CD4-positive, CD25-positive, alpha-beta regulatory T cell (primary cell): ENCODE data around the gene NTRK1. TPM values are rescaled to one million over a fixed set of nuclear protein-coding genes. Genes with fewer than 3 reads are reported as not detected.

Experiments used
- ATAC-seq, 2 donors: fragments of 150-1000 bp; cut with Tn5 transposase; one replicate each; pipeline ENCODE4 v1.10.0; 2021; ENCODE audit warnings: low read depth in 2 of 2, moderate number of reproducible peaks in 2 of 2, moderate library complexity in 1 of 2
- DNase-seq, 3 donors: peaks; one replicate each; pipeline versions ENCODE4 v3.0.0 to v3.0.0-alpha.2; 2012 to 2022; ENCODE audit warnings: mixed read lengths in 1 of 3
- H3K27ac ChIP-seq: one replicate; pipeline ENCODE4 v1.7.0; 2013; ENCODE audit warnings: mild to moderate bottlenecking, low read length; ENCODE audit not compliant: insufficient read depth, poor library complexity, severe bottlenecking
- H3K27me3 ChIP-seq: one replicate; pipeline ENCODE4 v1.7.0; 2013; ENCODE audit warnings: low read length; ENCODE audit not compliant: control insufficient read depth, insufficient read depth
- H3K36me3 ChIP-seq: one replicate; pipeline ENCODE4 v1.7.0; 2013; ENCODE audit warnings: mild to moderate bottlenecking, low read length, moderate library complexity; ENCODE audit not compliant: control insufficient read depth, insufficient read depth
- H3K4me1 ChIP-seq: 2 replicates; pipeline ENCODE4 v1.7.0; 2013; ENCODE audit warnings: mild to moderate bottlenecking, low read length; ENCODE audit not compliant: insufficient read depth, control insufficient read depth, poor library complexity, severe bottlenecking
- H3K4me3 ChIP-seq: one replicate; pipeline ENCODE4 v1.7.0; 2013; ENCODE audit warnings: low read depth, mild to moderate bottlenecking, low read length, moderate library complexity
- H3K9me3 ChIP-seq, 2 experiments: 1 replicate in 1 of 2; 2 replicates in 1 of 2; pipeline ENCODE4 v1.7.0; 2013; ENCODE audit warnings: low read length in 2 of 2, mild to moderate bottlenecking in 1 of 2, moderate library complexity in 1 of 2; ENCODE audit not compliant: control insufficient read depth in 2 of 2
- H3K27ac Mint-ChIP-seq, 3 donors: one replicate each; pipeline ENCODE4 v1.8.0; 2020 to 2022; ENCODE audit warnings: mild to moderate bottlenecking in 3 of 3, mixed read lengths in 3 of 3, moderate library complexity in 2 of 3
- H3K27me3 Mint-ChIP-seq: one replicate; pipeline ENCODE4 v1.8.0; 2022; ENCODE audit warnings: mild to moderate bottlenecking, mixed read lengths
- H3K36me3 Mint-ChIP-seq: one replicate; pipeline ENCODE4 v1.8.0; 2020; ENCODE audit warnings: mixed read lengths
- H3K4me1 Mint-ChIP-seq, 4 donors: one replicate each; pipeline ENCODE4 v1.8.0; 2020 to 2022; ENCODE audit warnings: mixed read lengths in 4 of 4, mild to moderate bottlenecking in 1 of 4
- H3K4me3 Mint-ChIP-seq, 4 donors: one replicate each; pipeline ENCODE4 v1.8.0; 2020 to 2022; ENCODE audit warnings: mild to moderate bottlenecking in 4 of 4, mixed read lengths in 4 of 4, moderate library complexity in 3 of 4
- H3K9me3 Mint-ChIP-seq, 7 donors: one replicate each; pipeline ENCODE4 v1.8.0; 2020 to 2022; ENCODE audit warnings: mixed read lengths in 7 of 7, mild to moderate bottlenecking in 3 of 7, moderate library complexity in 2 of 7
- polyA plus RNA-seq, 4 donors: library from polyadenylated mRNA; unstranded; fragments of 300-500 nt; fragmentation: Illumina TruSeq; gene quantifications; one replicate each; pipeline ENCODE4 v1.2.3, GENCODE V29; 2021
- total RNA-seq: library from RNA; stranded (reverse); gene quantifications from one replicate; pipeline ENCODE4 v1.2.3, GENCODE V29; 2022

NTRK1 gene
- total and polyA plus RNA-seq, 5 donors from 2014 or later, result 0.06 to 0.91 (median 0.27) TPM; not detected in 1

GRCh38 chr1:156815307-156815826, 45.3 kb upstream of the NTRK1 start:
- Histone ChIP-seq H3K27me3 (no peaks in the 10 kb centered on the region), H3K36me3 (peaks cover 20% of the 10 kb centered on the region), H3K4me3 (peak overlapping the region; percentile 85), H3K9me3 (no peaks in the 10 kb centered on the region), H3K4me1 (peaks cover 62% of the 10 kb centered on the region), H3K27ac (peak overlapping the region; percentile 99)
- H3K4me1 Mint-ChIP-seq, result peaks cover 16 to 70% (median 35%) of the 10 kb centered on the region in 4 donors
- ATAC-seq (no peak), DNase-seq (no peak)
- H3K4me3 Mint-ChIP-seq, result peak overlapping the region; percentile 92 to 94 (median 94)
- no peaks in the 10 kb centered on the region for H3K9me3 Mint-ChIP-seq
- peak overlapping the region; percentile 100 for H3K27ac Mint-ChIP-seq
- H3K27me3 Mint-ChIP-seq, result peaks cover 8% of the 10 kb centered on the region
- H3K36me3 Mint-ChIP-seq, result peaks cover 24% of the 10 kb centered on the region

- peaks cover 15% of the 10 kb centered on the region for H3K36me3 ChIP-seq
- Mint-ChIP-seq H3K4me3 (peak overlapping the region; percentile 92 to 94 (median 94)), H3K27me3 (peaks cover 8% of the 10 kb centered on the region), H3K9me3 (no peaks in the 10 kb centered on the region), H3K36me3 (peaks cover 22% of the 10 kb centered on the region), H3K4me1 (peaks cover 16 to 67% (median 34%) of the 10 kb centered on the region in 4 donors), H3K27ac (peak overlapping the region; percentile 98 to 100 (median 100))
- peak overlapping the region; percentile 85 for H3K4me3 ChIP-seq
- DNase-seq (peak in 2 of 3 donors; percentile 19 to 23), ATAC-seq (no peak)
- no peaks in the 10 kb centered on the region for H3K27me3 ChIP-seq
- no peaks in the 10 kb centered on the region for H3K9me3 ChIP-seq
- peaks cover 61% of the 10 kb centered on the region for H3K4me1 ChIP-seq
- peak overlapping the region; percentile 99 for H3K27ac ChIP-seq
Measured at GRCh38 chr1:156815961-156816422, 44.7 kb upstream of the NTRK1 start.

GRCh38 chr1:156816561-156817328, 43.9 kb upstream of the NTRK1 start, which contains the start of gene SH2D2A:
Gene SH2D2A (minus strand): TSS chr1:156816848. CDS start chr1:156816708, 140 bp downstream.
- peaks cover 15% of the 10 kb centered on the region for H3K36me3 Mint-ChIP-seq
- peak within 1 kb of the TSS; percentile 99 for H3K27ac ChIP-seq

GRCh38 chr1:156821801-156822200, 38.9 kb upstream of the NTRK1 start:
- Mint-ChIP-seq H3K27me3 (peaks cover 7% of the 10 kb centered on the region), H3K4me1 (peaks cover 0 to 9% (median 3%) of the 10 kb centered on the region in 4 donors), H3K27ac (no peak overlapping the region), H3K36me3 (no peaks in the 10 kb centered on the region), H3K9me3 (no peaks in the 10 kb centered on the region), H3K4me3 (no peak overlapping the region)
- Histone ChIP-seq H3K4me1 (peaks cover 8% of the 10 kb centered on the region), H3K4me3 (no peak overlapping the region), H3K27ac (no peak overlapping the region), H3K36me3 (no peaks in the 10 kb centered on the region), H3K27me3 (peaks cover 2% of the 10 kb centered on the region), H3K9me3 (no peaks in the 10 kb centered on the region)
- ATAC-seq (no peak), DNase-seq (no peak)

More at GRCh38 chr1:156816561-156817328, 43.9 kb upstream of the NTRK1 start, which contains the start of gene SH2D2A:
- Histone ChIP-seq H3K27me3 (no peaks in the 10 kb centered on the region), H3K36me3 (peaks cover 10% of the 10 kb centered on the region), H3K9me3 (no peaks in the 10 kb centered on the region), H3K4me3 (peak within 1 kb of the TSS; percentile 85), H3K4me1 (peaks cover 54% of the 10 kb centered on the region)
- H3K9me3 Mint-ChIP-seq, result no peaks in the 10 kb centered on the region
- H3K27me3 Mint-ChIP-seq, result peaks cover 8% of the 10 kb centered on the region
- DNase-seq (peak; percentile 94 to 99 (median 96)), ATAC-seq (peak; percentile 92 to 93)
- H3K4me1 Mint-ChIP-seq, result peaks cover 12 to 60% (median 26%) of the 10 kb centered on the region in 4 donors
- peak within 1 kb of the TSS; percentile 98 to 100 (median 100) for H3K27ac Mint-ChIP-seq
- peak within 1 kb of the TSS; percentile 92 to 94 (median 94) for H3K4me3 Mint-ChIP-seq

- DNase-seq, result no peak
- peak overlapping the region in 1 of 3 donors; percentile 4 for H3K27ac Mint-ChIP-seq
- Histone ChIP-seq H3K27ac (no peak overlapping the region), H3K36me3 (no peaks in the 10 kb centered on the region), H3K9me3 (no peaks in the 10 kb centered on the region), H3K4me1 (no peaks in the 10 kb centered on the region), H3K27me3 (peaks cover 2% of the 10 kb centered on the region), H3K4me3 (no peak overlapping the region)
- H3K9me3 Mint-ChIP-seq, result no peaks in the 10 kb centered on the region
- H3K4me1 Mint-ChIP-seq, result peaks cover 0 to 3% (median 0%) of the 10 kb centered on the region in 4 donors
- peaks cover 4% of the 10 kb centered on the region for H3K27me3 Mint-ChIP-seq
- no peak overlapping the region for H3K4me3 Mint-ChIP-seq
- no peak for ATAC-seq
- no peaks in the 10 kb centered on the region for H3K36me3 Mint-ChIP-seq
Measured at GRCh38 chr1:156822680-156823079, 38.0 kb upstream of the NTRK1 start.

GRCh38 chr1:156823210-156823790, 37.4 kb upstream of the NTRK1 start:
- H3K27ac Mint-ChIP-seq, result peak overlapping the region in 1 of 3 donors; percentile 4
- no peaks in the 10 kb centered on the region for H3K9me3 ChIP-seq
- H3K36me3 ChIP-seq, result no peaks in the 10 kb centered on the region
- no peaks in the 10 kb centered on the region for H3K4me1 Mint-ChIP-seq
- no peak overlapping the region for H3K27ac ChIP-seq
- no peak overlapping the region for H3K4me3 Mint-ChIP-seq
- H3K4me3 ChIP-seq, result no peak overlapping the region
- DNase-seq (no peak), ATAC-seq (no peak)
- H3K4me1 ChIP-seq, result no peaks in the 10 kb centered on the region
- no peaks in the 10 kb centered on the region for H3K36me3 Mint-ChIP-seq
- H3K27me3 ChIP-seq, result peaks cover 2% of the 10 kb centered on the region
- H3K27me3 Mint-ChIP-seq, result peaks cover 4% of the 10 kb centered on the region
- H3K9me3 Mint-ChIP-seq, result no peaks in the 10 kb centered on the region

- peaks cover 2% of the 10 kb centered on the region for H3K27me3 ChIP-seq
- no peaks in the 10 kb centered on the region for H3K9me3 Mint-ChIP-seq
Measured at GRCh38 chr1:156826630-156827029, 34.0 kb upstream of the NTRK1 start.

More at GRCh38 chr1:156826630-156827029, 34.0 kb upstream of the NTRK1 start:
- Mint-ChIP-seq H3K4me1 (no peaks in the 10 kb centered on the region), H3K36me3 (no peaks in the 10 kb centered on the region), H3K27me3 (peaks cover 4% of the 10 kb centered on the region), H3K4me3 (no peak overlapping the region), H3K27ac (no peak overlapping the region)
- no peaks in the 10 kb centered on the region for H3K4me1 ChIP-seq
- no peaks in the 10 kb centered on the region for H3K9me3 ChIP-seq
- DNase-seq (no peak), ATAC-seq (no peak)
- H3K27ac ChIP-seq, result no peak overlapping the region
- no peaks in the 10 kb centered on the region for H3K36me3 ChIP-seq
- no peak overlapping the region for H3K4me3 ChIP-seq
